HG03196 (cell line): ENCODE results near the gene EIF3D.

Experiments
- ATAC-seq: cut with Tn5 transposase; IDR thresholded peaks from one replicate; pipeline ENCODE4 v1.9.1; 2021; ENCODE audit not compliant: unreplicated experiment

The EIF3D gene

DNA sequence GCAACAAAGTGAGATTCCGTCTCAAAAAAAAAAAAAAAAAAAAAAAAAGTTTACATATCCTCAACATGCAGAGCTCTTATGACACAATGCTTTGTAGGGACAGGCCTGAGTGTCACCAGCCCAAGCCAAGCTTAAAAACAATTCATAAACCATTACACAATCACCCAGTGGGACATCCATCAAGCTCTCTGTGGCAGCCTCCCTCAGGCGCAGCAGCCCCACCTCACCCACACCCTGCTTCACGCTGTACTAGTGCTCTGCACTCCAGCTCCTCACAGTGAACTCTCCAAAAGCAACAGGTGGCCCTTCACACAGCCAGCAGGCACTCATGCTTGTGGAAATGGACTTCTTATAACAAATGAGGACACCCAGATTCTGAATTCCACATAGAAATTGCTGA is 18.6 kb downstream of the EIF3D start:
- ATAC-seq = no peak

DNA sequence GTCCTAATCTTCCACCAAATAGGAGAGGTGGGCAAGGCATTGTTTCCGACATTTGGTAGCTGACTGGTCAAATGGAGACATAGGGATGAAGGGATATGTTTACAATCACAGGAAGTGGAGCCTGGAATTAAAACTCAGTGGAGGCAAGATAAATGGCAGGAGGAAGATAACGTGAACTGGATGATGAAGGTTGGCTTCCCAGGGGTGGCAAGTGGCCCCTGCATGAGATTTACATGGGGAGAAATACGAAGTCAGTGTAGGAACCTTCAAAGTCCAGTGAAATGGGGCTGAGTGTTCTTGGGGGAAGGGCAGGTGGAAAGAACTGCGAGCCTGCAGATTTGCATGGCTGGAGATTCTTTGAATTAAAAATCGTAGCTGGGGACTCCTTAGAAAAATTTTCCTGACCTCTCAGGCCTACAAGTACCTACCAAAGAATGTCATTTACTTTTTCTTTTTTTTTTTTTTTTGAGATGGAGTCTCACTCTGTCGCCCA is 21.4 kb downstream of the EIF3D start:
- ATAC-seq = no peak

DNA sequence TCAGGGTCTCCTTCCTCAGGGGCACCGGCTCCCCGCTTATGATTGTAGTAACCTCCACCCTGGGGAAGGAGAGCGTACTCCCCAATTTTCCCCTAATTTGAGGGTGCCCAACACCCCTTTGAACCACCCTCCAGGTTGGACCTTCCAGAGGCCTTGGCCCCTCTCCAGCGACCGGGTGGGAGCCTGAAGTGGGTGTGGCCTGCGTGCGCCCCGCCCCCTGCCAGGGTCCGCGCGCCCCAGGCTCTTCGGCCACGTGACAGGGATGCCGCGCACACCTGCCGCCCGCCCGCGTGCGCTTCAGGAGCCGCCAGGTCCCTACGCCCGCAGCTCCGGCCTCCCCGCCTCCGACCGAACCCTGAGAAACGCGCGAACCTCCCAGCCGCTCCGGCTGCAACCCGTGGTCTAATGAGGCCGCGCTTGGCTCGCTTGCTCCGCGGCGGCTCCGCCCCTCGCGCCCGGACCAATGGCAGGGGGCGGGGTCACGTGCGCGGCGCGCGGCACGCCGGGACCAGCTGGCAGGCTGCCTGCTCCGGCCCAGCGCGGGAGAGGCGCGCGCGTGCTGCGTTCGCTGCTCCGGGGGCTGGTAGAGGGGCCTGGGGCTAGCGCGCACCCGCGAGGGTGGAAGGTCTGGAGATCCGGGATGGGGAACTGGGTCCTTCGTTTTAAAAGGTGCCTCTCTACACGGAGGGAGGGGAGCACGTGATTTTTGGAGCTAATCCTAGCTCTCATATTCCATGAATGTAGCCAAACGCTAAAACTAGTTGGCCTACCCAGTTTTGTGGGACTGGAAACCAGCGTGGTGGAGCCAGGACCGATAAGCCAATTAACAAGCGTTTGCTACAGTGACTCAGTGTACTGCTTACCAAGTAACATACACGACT is 22.1 kb downstream of the EIF3D start, which contains the start of gene FOXRED2:
Gene FOXRED2, minus strand, starts transcription at position 404 of the 881 bp plus-strand sequence. CDS start 618 bp downstream, outside the sequence.
- ATAC-seq = no peak

DNA sequence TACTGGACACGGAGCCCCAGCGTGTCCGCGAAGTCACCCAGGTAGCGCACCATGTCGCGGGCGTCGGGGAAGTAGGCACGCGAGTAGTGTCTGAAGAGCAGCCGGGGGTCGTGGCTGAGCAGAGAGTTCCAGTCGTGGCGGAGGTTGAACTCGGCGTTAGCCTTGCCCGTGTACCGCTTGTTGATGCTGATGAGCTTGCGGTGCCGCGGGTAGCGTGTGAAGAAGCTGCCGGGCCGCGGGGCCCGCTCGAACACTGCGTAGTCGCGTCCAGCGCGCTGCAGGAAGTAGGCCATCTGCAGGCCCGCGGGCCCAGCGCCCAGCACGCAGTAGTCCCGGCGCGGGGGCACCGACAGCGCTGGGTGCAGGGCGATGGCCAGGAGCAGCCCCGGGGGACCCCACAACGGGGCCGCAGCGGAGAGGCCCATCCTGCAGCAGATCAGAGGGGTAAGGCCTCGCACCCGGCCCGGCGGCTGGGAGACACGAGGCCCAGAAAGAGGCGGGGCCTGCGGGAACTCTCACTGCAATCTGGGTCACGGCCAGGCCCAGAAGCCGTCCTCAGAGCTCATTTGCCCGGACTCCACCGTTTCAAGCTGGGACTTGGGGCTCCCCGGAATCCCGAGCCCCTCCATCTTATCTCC is 22.8 kb downstream of the EIF3D start:
- ATAC-seq = no peak

DNA sequence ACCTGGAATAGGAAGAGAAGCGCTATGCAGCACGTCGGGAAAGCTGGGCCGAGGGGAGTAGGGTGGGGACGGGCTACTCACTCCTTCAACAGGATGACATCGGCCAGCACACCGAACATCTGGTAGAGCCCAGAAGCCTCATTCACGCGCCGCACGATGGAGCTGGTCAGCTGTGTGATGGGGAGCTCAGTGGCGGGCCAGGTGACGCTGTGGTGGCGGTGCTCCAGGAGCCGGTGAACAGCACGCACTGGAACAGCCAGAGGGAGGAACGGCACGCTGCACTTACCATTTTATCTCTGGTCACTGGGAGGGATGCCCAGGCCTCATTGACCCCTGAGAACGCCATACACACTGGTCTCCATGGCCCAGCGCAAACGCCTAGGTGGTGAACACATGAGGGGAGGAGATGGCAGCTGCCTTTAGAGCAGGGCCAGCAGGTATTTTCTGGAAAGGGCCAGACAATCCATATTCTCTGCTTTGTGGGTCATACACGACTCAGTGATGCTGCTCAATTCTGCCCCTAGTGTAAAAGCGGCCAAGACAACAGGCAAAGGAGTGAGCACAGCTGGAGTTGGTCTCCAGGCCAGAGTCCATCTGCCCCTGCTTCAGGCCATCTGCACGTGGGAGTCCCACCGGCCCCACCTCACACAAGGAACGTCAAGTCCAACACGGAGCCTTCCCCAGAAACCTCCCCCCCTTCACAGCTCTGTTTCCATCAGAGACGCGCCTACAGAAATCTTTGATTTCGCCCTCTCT is 30.9 kb downstream of the EIF3D start:
- ATAC-seq = no peak

DNA sequence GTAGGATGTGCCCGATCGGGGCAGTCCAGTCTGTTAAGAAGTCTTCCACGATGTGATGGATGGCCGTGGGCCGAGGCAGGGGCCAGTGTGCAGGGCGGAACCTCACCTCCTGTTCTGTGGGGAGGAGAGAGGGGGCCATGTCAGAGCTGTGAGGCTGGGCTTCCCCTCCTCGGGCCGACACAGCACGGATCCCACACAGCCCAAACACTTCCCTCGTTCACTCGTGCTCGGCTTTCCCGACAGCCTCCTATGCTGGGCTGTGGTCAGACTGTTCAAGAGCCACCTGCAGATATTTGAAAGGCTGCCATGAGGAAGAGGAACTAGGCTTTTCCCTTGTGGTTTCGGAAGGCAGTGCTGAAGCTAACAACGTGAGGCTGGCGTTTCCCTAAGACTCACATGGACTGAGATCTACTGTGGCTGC is 35.3 kb downstream of the EIF3D start:
- peak; percentile 33 for ATAC-seq

DNA sequence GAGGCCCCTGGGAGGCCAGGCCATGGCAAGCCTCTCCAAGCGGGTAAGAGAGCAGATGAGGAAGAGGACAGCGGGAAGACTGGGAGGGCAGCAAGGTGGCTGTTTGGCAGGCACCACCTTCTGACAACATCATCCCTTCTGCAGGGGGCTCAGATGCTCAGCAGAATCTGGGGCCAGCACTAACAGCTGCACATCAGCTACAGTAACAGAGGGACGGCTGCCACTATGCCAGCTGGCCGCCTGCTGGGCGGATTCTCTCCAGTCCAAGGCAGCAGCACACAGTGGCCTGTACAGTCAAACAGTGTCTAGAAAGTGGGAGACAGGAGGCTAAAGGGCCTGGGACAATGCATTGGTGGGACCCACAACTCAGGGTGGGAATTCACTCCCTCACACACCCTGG is 36.9 kb downstream of the EIF3D start:
- no peak for ATAC-seq

DNA sequence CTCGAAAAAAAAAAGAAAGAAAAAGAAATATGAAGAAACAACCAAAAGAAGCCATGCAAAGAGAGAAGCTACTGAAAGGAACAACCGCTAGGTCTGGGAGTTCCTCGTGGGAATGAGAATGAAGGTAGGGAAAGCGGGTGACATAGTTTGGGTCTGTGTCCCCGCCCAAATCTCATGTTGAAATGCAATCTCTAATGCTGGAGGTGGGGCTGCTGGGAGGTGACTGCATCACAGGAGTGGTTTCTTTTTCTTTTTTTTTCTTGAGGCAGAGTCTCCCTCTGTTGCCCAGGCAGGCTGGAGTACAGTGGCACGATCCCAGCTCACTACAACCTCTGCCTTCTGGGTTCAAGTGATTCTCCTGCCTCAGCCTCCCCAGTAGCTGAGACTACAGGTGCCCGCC is 37.8 kb downstream of the EIF3D start:
- no peak for ATAC-seq

DNA sequence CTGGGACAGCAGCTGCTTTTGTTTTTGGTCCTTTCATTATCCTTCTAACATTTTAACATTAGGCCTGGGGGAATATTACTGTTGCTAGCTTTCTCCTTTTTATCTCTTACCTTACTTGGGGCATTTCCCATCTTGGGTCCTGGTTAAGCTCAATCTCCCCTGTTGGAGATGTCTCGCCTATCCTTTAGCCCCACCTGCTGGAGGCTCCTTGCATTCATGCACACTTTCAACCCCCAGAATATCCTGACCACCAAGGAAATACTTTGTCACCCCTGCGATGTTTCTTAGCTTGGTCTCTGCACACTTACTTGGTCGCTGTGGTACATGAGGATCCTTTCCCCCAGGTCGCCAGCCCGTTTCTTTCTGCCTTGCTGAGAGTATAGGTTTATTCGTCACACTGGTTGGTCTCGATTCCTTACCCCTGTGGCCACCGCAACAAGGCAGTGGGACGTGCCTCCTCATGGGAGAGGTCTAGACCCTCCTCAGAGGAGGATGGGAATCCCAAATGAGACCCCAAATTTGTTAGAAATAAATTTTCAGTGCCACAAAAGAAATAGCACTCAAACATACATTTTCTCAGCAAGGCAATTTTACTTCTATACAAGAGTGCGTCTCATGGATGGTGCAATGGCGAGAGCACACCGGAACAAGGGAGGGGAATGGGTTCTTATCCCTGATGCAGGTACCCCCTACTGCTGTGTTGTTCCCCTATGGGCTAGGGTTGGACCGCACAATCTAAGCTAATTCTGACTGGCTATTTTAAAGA is 42.2 kb downstream of the EIF3D start:
- ATAC-seq = no peak

DNA sequence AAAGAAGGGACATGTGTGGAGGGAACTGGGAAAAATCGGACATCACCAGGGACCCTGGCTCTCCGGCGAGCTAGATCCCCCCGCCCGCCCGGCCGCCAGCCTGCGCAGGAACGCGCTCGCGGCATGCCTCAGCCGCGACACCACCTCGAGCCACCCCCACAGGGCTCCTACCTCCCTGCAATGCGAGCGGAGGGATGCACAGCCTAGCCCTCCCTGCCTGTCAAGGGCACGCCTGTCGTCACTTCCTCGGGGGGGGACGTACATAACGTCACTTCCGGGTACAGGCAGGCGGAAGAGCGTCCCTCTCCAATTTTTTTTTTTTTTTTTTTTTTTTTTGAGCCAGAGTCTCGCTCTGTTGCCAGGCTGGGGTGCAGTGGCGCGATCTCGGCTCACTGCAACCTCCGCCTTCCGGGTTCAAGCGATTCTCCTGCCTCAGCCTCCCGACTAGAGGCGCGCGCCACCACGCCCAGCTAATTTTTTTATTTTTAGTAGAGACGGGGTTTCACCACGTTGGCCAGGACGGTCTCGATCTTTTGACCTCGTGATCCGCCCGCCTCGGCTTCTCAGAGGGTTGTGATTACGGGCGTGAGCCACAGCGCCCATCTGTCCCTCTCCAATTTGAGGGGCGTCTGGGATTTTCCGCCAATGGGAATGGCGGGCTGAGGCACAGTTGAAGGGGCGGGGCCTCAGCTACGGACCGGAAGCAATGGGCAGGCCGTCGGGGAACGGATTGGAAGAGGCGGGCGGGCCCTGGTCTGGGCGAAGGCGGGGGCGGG is 47.4 kb downstream of the EIF3D start, which contains the start of gene TXN2:
Gene TXN2, minus strand, starts transcription at position 248 of the 776 bp plus-strand sequence. CDS start 803 bp downstream, outside the sequence.
- ATAC-seq = peak; percentile 86

DNA sequence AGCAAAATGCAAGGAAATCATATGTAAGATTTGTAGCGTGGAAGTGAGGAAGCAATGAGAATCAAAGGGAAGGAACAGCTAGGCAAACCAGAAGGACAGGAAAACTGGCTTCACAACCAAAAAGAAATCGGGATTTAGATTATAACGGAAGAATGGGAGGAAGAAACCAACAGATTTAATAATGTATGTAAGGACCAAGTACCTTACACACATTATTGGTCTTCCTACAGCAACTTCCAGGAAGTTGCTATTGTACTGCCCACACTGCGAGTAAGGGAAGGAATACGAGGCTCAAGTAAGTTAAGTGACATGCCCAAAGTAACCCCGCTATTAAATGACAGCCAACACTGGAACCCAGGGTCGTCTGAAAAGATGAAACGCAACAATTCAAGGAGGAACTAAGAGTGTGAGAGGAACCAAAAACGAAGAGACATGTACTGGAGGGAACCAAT is 48.0 kb downstream of the EIF3D start:
- peak; percentile 8 for ATAC-seq

DNA sequence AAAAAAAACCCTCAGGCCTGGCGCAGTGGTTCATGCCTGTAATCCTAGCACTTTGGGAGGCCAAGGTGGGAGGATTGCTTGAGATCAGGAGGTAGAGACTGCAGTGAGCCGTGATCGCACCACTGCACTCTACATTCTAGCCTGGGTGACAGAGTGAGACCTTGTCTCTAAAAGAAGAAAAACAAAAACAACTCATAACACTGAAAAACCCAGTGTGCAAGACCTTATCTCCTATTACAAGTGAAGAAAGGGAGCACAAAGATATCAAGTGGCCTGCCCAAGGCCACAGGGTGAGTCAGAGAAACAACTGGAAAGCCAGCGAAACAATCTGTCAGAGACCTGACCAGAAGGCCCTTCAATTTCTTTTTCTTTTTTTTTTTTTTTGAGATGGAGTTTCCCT is 50.0 kb downstream of the EIF3D start:
- no peak for ATAC-seq

DNA sequence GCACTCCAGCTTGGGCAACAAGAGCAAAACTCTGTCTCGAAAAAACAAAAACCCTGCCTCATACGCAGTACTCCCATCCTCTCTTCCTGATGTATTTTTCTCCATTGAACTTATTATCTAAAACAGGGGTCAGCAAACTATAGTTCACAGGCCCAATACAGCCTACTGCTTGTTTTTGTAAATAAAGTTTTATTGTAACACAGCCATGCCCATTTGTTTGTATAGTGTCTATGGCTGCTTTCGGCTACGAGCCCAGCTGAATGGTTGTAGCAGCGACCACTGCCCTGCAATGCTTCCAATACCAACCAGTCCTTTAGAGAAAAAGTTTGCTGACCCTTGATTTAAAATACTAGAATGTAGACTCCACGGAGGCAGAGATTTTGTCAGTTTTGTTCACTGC is 53.6 kb downstream of the EIF3D start:
- ATAC-seq = no peak

DNA sequence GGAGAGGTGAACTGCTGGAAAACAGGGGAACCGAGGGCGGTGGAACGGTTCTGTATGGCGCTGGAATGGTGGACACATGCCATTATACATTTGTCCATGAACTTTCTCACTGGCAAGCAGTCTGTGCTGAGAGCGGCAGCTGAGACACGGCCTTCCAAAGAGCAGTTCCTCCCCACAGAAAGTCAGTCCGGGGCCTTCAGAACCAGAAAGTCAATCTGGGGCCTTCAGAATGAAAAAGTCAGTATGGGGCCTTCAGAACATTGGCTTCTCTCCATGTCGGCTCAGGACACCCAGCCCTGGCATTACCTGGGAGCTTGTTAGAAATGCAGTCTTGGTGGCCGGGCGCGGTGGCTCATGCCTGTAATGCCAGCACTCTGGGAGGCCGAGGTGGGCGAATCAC is 56.3 kb downstream of the EIF3D start:
- ATAC-seq = no peak

DNA sequence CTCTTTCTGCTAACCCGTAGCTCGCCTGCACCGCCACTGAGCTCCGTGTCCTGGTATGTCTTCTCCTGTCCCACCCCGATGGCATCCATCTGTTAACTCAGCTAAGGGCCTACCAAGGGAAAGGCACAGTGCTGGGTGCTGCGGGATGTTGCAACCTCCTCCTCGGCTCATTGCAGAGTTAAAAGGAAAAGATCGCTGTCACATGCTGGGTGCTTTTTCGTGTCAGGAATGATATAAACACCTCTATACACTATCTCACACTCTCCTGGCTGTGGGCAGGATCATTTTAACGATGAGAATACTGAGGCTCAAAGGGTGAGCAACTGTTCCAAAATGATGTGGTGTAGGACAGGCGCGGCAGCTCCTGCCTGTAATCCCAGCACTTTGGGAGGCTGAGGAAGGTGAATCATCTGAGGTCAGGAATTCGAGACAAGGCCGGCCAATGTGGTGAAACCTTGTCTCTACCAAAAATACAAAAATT is 57.6 kb downstream of the EIF3D start:
- no peak for ATAC-seq

DNA sequence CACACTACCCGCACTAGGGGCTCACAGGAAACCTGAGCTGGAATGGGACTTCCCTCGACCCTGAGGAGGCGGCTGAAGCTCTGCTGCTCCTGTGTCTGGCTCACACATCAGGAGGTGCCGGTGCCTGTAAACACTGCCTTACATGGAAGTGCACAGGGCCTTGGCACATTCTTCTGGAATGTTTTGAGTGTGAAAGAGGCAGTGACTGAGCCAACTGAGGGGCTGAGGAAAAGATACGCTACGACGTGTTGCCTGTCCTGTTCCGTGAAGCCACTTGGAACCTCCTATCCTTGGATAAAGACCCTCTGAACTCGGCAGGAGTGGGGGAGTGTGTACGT is 58.0 kb downstream of the EIF3D start:
- ATAC-seq = no peak

DNA sequence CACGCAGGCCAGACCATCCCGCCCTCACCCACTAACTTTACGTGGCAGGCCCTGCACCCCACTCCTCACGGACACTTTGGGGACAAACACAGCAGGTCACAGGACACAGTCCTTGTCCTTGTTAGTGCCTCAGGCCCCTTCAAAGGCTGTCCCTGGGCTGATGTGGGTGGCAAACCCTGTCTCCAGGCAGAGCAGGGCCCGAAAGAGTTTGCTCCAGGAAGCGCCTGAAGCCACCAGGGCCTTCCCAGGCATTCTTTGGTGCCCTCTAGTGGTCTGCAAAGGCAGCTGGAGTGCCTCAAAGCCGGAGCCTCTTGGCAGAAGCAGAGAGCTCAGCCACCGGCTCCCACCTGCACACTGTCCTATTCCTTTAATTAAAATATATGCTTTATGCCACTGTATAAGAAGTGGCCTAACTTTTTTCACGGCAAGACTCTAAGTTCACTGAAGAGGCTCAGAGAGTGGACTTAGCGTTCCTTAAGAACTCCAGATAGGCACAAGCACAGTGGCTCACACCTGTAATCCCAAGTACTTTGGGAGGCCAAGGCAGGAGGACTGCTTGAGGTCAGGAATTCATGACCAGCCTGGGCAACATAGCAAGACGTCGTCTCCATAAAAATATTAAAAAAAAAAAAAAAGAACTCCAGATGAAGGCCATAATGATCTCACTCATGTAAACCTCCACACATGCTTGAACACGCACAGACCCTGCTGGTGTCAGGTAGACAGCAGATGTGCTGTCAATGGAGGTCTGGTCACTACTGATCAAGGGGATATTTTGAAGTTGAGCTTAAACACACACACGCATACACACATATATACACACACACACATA is 58.6 kb downstream of the EIF3D start:
- no peak for ATAC-seq

DNA sequence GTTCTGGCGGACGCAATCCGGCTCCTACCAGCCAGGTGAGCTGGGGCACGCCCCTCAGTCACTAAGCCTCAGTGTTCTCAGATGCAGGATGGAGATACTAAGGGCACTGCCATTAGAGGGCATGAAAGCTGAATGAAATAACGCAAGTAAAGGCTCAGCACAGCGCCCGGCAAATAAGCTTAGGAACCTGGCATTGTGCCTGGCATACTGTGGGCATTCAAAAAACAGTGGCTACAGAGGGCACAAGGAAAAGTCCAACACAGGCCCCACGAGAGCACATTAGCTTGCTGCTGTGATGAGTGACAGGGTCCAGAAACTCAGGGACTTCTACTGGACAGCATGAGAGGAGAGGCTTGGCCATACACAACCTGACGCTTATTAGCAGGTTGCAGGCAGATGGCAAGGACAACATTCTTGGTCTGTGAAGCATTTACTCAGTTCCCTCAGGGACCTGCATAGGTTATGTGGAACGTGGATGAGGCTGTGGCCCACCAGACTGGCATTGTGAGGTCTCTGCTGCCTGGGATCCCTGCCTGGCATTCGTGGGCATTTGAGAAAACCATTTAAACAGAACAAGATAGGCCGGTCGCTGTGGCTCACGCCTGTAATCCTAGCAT is 59.8 kb downstream of the EIF3D start:
- no peak for ATAC-seq
